ENCODE measurements around the gene PCARE.
"Not testable (repeated sequence)": the region's sequence is repeated elsewhere in the genome, so short reads cannot be mapped to it uniquely, and the experiment has no call there.

PCARE gene

DNA sequence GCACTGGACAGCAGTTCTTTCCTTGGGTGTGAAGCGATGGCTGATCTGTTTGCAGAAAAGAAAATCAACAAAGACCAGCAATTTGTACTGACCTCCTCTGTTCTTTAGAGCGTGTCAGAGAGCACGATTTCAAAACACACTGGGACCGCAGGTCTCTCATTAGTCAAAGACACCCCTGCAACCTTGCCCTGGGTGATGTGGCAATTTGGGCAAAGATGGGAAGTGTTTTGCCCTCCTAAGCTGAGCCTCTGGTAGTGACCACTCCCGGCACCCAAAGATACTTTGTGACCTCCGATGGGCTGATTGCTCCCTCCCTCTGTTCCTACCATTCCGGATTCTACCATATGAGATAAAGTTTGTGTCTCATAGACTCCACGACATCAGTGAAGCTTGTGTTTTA, 22.6 kb upstream of the PCARE start:
- no peak for DNase-seq (ENCODE audit: low read depth)

DNA sequence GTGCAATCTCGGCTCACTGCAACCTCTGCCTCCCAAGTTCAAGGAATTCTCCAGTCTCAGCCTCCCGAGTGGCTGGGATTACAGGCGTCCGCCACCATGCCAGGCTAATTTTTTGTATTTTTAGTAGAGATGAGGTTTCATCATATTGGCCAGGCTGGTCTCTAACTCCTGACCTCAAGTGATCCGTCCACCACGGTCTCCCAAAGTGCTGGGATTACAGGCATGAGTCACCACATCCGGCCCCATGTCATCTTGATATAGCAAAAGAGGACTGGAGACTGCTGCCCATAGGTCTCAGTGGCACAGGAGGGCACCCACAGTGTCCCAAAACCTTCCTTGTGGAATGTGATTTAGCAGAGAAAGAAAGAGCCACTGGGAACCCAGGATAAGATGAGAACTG, 16.0 kb upstream of the PCARE start:
- not testable (repeated sequence) for DNase-seq (ENCODE audit: low read depth)

DNA sequence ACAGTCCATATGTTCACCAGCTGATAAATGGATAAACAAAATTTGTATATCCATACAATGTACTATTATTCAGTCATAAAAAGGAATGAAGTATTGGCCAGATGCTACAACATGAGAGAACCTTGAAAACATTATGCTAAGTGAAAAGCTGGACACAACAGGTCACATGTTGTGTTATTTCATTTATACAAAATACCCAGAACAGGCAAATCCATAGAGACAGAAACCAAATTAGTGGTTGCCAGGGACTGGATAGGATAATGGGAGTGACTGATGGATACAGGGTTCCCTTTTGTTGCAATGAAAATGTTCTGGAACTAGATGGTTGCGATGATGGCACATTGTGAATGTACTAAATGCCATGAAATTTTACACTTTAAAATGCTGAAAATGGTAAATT, 10.2 kb upstream of the PCARE start:
- DNase-seq (ENCODE audit: low read depth): no peak

DNA sequence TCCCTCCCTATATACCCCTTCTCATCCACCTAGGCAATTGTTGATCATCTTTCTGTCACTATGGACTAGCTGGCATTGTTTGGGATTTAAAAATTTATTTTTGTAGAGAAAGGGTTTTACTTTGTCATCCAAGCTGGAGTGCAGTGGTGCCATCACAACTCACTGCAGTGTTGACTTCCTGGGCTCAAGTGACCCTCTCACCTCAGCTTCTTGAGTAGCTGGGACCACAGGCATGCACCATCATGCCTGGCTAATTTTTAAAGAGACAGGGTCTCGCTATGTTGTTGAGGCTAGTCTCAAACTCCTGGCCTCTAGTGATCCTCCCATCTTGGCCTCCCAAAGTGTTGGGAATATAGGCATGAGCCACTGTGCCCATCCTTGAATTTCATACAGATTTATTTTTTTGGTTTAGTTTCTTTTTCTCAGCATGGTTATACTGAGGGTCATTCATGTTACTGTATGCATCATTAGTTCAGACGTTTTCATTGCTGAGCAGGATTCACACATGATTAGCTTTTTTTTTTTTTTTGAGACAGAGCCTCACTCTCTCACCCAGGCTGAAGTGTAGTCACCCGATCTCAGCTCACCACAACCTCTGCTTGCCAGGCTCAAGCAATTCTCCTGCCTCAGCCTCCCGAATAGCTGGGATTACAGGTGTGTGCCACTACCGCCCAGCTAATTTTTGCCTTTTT, 8.6 kb upstream of the PCARE start:
- DNase-seq (ENCODE audit: low read depth): no peak

DNA sequence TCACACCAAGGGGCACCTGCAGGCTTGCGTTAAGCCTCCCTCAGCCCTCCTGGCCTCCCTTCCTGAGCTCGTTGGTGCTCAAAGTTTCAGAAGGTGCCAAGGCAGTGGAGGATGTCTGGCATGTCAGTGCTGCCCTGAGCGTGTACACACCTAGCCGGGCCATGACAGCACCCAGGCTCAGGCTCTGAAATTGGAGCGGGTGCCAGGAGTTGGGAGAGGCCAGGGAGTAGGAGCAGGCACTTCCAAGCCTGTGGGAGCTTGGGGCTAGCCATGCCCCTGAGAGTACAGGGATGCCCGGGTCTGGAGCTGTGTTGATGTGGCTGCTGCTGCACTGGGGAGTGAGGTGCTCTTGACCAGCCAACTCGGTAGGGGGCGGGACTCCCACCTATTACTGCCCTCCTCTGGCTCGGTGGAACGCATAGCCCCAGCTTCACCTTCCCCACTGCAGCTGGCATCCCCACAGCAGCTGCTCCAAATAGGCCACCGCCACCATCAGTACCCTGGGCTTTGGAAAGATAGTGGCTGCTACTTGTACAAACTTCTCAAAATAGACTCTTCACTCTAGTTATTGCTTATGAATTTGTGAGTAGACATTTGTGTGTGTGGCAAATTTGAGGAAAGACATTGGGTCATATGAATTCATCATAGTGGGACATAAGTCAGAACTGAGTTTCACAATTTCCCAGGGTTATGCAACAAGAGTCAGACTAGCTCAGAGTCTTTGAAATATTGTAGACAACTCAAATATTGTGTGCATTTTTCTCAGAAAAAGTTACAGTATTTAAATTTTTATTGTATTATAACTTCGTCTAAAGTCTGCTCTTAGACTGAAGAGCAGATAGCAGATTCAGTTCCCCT, 6.8 kb upstream of the PCARE start:
- no peak for DNase-seq (ENCODE audit: low read depth)

DNA sequence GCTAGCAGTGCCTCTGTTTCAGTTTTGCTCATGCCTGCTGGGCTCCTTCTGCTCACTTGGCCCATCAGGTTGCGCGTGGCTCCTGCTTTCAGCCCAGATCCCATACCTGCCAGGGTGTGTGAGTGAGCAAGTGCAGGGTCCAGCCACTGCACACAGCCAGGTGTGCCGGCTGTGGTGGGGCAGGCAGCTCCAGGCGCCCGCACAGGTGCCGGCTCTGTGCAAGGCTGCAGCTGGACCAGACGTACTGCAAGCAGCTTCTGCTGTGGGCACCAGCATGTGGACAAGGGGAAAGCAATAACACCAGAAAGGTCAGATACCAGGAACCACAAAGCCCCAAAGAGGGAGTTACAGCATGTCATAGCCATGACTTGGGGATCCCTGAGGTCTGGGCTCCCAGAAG, 5.6 kb upstream of the PCARE start:
- no peak for DNase-seq (ENCODE audit: low read depth)

DNA sequence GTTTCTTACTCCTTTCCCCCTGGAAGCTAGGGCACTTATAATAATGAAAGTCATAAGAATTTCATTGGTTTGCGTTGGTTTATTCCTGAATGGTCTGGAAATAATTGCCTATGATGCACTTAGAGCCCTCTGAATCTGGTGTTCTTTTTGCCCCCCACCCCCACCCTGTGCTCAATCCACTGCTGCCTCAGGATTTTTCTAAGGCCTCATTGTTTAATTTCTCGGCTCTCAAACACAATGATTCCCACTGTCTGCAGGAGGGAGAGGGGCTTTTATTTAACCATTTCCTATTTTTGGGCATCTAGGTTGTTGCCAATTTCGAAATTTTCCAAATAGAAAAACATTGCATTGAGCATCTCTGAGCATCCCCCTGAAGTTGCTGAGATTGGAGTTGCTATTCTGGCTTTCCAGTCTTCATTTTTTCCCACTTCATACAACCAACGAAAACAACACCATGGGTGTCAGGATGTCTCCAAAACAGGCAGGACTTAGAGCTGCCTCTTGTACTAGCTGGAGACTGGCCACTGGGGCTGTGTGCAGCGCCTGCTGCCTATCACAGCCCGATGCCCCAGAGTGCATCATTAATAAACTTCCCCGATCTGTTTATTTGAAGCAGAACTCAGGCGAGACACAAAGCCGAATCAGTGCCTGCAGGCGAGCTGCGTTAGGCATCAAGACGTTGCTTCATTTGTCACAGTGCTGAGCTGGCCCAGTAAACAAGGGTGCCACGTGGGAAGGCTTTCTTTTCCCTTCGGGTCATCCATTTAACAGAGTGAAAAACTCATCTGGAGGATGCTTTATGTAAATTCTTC, 1.8 kb upstream of the PCARE start:
- DNase-seq (ENCODE audit: low read depth): no peak

DNA sequence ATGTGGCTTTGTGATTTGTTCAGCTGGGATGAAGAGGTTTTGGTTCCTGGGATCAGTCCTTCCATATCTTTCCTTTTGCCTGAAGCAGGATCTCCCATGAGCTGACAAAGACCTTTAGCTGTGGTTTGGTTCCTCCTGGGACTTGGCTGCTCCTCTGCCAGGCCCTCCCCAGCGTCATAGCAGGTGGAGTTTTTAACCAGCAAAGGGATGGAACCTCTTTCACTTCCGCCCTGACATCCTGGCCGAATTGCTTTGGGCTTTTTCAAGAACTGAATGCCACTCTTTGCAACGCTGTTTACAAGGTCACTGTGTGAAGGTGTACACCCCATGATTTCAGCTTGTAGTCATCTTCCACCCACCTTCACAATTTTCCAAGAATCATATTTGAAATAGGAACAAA, 390 bp downstream of the PCARE start:
- no peak for DNase-seq (ENCODE audit: low read depth)

DNA sequence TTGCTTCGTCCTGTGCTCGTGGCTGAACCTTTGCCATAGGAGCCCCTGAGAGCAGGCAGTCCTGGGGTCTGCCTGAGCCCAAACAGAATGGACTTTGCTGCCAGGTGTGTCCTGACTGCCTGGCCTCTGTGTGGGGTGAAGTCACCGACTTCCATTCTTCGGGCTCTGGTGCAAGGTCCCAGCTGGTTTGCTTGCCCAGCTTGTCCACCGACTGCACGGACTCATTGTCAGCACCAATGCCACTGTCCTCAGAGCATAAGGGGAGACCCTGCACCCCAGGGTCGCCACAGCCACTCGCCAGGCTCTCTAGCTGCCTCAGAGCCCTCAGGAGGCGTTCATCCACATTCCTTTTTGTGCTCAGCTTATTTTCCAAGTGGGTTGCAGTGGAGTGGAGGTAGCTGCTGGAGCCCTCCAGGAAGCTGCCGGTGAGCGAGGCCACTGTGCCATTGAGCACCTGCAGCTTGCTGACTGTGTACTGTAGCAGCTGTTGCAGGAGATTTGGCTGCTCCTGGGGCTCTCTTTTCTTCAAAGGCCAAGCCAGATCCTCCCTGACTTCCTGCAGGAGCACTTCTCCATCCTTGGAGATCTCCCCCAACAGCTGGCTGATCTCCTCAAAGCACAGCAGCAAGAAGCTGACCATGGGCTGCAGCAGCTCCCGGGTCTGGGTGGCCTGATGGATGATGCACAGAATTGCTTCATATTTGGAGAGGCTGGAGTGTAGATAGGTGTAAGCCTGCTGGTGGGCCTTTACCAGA, 1.2 kb downstream of the PCARE start:
- DNase-seq (ENCODE audit: low read depth): no peak

DNA sequence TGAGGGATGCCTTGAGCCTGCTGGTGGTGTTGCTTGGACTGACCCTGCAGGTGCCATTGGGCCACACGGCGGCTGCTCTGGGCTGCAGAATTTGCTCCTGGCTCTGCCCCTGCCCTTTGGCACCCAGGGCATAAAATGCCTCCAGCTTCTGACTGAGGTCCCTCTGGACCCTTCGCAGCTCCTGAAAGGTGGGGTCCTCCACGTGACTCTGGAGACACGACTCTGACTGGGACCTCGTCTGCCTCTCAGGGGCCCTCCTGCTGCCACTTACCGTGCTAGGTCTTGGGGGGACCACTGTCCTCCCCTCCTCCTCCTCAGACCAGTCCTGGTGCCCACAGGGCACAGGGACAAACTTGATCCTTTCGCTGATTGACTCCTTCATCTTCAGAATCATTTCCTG, 2.1 kb downstream of the PCARE start:
- DNase-seq (ENCODE audit: low read depth): no peak

DNA sequence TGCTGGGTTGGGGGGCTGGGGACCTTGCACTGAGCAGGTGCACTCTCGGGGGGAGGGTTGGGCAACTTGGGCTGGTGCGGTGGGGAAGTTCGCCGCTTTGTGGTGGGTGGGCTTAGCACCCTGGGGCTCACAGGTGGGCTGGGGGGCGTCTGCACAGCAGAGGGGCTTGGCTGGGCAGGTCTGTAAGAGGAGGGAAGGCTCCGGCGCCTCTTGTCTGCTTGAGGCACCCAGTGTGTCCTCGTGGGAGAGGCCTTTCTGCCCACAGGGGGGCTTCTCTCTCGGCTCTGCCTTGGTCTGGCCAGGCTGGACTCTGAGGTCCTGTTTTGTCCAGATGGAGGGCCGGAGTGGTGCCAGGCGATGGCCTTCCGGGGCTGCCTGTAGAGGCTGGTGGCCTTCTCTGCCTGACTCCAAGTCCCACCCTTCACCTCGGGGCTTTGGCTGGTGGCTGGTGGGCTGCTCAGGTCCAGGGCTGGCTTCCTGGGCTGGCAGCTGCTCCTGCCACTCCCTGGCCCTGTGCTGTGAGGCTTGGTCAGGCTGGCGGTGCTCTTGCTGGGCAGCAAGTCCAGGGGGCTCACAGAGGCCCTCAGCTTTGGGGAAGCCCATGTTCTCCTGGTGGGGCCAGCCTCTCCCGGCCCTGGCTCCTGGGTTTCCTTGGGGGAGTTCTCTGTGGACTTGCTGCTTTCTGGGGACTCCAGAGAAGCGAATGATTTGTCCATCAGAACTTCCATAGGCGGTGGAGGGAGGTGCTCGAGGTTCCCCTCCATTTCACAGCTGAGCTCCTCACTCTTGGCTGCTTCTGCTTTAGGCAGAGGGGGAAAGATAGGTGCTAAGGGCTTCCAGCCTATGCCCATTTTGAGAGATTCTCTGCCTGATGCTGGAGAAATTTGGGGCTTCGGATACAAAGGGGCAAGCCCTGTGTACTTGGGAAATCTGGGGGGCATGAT, 3.0 kb downstream of the PCARE start:
- DNase-seq (ENCODE audit: low read depth): no peak

DNA sequence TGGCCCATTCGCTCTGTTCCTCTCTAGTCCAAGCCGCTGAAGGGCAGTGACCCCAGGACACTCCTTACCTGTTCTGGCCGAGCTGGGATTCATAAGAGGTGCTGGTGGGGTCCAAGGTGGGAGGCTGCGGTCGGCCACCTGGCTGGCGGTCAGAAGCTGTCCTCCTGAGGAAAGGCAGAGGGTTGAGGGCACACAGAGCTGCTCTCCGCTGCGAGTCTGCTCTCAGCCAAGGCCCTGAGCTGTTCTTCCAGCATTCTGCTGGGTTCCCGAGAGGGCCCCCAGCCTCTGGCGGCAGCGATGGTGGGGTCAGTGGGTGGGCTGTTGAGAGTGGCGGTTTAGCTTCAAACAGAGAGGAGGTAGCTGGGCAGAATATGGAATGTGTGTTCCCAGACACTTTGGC, 3.8 kb downstream of the PCARE start:
- no peak for DNase-seq (ENCODE audit: low read depth)

DNA sequence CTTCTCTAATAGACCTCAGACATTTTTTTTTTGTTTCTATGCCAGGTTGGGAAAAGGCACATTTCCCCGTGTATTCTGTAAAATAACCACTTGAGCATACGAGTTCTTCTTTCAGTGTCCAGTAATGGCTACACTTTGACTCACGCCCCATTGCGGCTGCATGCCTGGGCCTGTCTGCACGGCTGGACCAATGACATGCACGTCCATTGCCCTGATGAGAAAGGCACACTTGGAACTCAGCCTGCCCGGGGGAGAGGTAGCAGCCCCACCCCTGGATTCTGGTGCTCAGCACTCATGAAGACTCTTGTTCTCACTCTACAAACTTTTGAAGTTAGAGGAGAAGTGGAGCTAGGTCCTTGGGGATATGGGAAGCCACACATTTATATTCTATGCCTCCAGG, 5.8 kb downstream of the PCARE start:
- DNase-seq (ENCODE audit: low read depth): no peak

DNA sequence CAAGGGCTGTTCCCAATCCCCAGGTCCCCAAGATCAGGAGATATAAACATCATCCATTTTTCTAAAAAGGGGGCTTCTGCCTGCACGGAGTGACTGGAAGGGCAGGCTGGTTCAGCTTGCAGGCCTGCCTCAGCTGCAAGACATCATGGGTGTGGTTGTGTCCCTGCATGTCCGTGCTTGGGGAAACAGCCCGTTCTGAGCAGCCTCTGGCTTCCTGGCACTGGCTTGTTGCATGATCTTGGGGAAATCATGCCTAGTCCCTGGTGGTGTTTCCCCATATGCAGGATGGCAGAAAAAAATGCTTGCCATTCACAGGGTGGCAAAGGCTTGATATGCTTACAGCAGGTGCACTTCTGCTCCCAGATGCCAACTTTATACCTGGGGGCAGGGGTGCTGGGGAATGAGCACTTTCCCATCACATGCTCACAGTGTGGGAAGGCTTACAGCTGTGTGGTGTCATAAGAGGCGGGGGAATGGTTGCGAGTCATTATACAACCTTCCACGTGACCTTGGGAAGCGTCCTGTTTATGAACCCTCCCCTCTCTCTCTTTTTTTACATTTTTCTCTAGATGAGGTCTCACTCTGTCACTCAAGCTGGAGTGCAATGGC, 7.2 kb downstream of the PCARE start:
- no peak for DNase-seq (ENCODE audit: low read depth)

DNA sequence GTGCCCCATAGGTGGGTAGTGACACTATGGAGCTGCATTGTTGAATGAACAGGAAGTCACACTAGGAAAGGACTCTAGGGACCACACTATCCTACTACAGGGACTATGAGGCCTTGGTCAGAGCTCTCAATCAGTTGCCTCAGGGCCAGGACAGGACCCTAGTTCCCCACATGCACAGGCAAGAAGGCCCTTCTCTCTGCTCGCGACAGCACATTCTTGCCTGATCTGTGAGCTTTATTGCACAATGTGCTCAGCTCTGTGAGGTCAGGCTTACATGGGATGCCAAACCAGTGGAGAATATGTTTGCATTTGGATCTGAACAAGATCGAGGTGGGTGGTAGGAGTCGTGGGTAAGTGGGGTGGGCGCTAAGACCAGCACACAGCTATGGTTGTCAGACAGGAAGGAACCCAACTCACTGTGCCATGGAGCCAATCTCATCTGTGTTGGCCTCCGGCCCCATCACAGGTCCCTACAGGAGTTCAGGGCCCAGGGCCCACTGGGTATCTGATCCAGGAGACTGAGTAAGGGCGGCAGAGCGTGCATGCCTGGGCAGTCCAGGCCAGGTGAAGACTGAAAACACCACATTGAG, 8.0 kb downstream of the PCARE start:
- DNase-seq (ENCODE audit: low read depth): no peak

DNA sequence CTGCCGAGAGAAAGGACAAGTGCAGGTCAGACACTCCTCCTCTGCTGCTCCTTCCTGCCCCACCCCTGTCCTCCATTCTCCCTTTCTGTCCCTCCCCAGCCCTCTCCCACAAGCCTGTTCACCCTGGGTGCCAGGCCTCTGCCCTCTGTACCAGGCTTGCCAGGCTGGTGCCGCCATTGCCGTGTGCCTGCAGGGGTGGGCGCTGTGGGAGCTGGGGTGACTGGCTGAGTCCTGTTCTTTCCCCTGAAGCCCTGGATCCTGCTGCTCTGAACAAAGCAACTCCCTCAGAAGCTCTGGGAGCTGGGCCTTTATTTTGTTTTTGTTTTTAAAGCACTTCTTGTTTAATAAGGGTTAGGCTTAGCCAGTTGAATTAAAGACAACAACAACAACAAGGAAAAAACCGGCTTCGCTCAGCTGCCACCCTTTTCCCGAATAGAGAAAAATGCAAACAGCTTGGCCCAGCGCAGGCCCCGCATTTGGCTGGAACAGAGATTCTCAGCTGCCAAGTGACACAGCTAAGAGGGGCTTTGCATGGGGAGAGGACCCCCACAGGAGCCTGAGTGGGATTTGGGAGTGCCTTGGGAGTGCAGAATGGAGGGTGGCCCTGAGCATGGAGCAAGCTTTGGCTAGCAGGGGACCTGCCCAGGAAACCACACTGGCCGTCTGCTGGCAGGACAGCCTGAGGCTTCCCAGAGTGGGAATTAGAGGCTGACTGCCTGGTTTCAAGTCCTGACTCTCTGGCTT, 9.1 kb downstream of the PCARE start:
- DNase-seq (ENCODE audit: low read depth): no peak

DNA sequence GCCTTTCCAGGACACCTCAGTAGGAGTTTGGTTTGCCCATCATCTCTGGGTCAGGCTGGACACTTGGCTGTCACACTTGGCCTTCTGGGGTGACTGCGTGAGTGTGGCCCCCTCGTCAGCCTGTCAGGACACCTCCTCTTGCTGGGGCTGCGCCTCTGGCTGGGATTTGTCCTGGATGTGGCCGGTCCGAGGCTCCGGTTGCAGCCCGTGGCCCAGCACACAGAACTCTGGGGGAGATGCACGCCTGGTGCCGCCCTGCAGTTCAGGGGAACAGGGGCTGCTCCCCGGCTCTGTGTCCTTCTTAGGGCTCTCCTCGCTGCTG, 9.6 kb downstream of the PCARE start:
- DNase-seq (ENCODE audit: low read depth): no peak

DNA sequence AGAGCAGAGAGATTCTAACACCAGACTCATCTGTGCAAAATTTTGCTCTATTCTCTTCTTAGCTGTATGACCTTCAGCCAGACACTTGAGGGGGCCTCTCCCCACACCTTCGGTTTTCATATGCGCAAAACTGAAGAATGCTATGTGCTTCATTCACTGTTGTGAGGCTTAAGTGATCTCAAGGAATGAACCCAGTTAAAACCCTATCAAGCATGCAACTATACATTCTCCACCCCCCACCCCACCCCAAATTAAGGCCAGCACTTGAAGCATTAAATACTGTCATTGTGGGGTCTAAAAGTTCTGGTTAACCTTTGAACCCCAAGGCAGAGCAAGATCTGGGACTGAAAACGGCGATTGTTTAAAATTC, 10.0 kb downstream of the PCARE start:
- no peak for DNase-seq (ENCODE audit: low read depth)

DNA sequence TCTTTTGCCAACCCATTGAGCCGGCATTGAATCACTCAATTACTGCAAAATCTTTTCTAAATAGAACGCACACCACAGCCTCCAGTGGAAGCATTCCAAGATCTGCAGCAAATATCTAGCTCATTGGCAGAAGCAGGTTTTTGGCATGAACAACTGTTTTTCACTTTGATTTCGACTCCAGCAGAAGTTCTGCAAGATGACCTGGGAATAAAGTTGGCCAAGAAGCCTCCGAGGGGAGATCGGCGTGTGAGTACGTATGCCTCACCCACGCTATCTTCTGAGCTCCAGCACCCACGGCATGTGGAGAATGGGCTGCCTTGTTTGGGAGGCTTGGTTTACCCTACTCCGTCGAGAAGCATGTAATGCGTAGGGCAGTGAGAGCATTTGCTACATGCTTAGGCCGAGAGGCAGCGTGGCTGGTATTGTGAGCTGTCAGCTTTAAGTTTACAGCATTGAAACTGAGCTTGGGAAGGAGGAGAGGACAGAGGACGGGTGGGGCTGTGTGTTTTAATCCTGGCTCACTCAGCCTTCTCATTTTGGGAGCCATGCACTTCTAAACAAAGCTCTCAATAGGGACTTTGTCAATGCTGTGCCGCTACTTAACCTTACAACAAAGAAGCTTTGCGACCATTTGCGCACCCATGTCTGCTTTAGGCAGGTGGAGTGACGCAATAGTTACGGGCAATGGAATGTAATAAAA, 10.5 kb downstream of the PCARE start:
- no peak for DNase-seq (ENCODE audit: low read depth)

Data from T-helper 22 cell (primary cell).